WERI-Rb-1 (cell line): ENCODE data around the gene SLC15A1.

Experiments
- DNase-seq: peaks from one replicate; pipeline ENCODE4 v3.0.0-alpha.2; 2020
- H3K27ac ChIP-seq: fragments of 250-450 bp; sonication (Bioruptor Pico); 2 replicates; pipeline ENCODE4 v1.5.1; 2020; ENCODE audit warnings: mild to moderate bottlenecking, moderate library complexity
- H3K27me3 ChIP-seq: fragments of 250-450 bp; sonication (Bioruptor Pico); 2 replicates; pipeline ENCODE4 v1.5.1; 2021; ENCODE audit warnings: mild to moderate bottlenecking, low read depth, moderate library complexity; ENCODE audit not compliant: insufficient read depth, severe bottlenecking
- H3K36me3 ChIP-seq: fragments of 250-450 bp; sonication (Bioruptor Pico); 2 replicates; pipeline ENCODE4 v1.5.1; 2020; ENCODE audit warnings: mild to moderate bottlenecking, moderate library complexity
- H3K4me3 ChIP-seq: 2 replicates; pipeline ENCODE4 v1.5.1; 2011; ENCODE audit warnings: low read depth, mild to moderate bottlenecking, control low read depth, low read length
- H3K9me3 ChIP-seq: fragments of 250-450 bp; sonication (Bioruptor Pico); 2 replicates; pipeline ENCODE4 v1.5.1; 2021; ENCODE audit warnings: mild to moderate bottlenecking, moderate library complexity; ENCODE audit not compliant: severe bottlenecking
- CTCF ChIP-seq: IDR thresholded peaks from 2 replicates; pipeline ENCODE4 v1.5.1; 2011; ENCODE audit warnings: low read depth, mild to moderate bottlenecking, control low read depth, inconsistent platforms, low read length

The SLC15A1 gene

GRCh38 chr13:98689347-98689968 lies 63.0 kb downstream of the SLC15A1 start:
- H3K27me3 ChIP-seq = no peaks in the 10 kb centered on the region
- TF ChIP-seq CTCF = no peak
- no peak overlapping the region for H3K4me3 ChIP-seq
- H3K9me3 ChIP-seq = no peaks in the 10 kb centered on the region
- DNase-seq = no peak
- H3K36me3 ChIP-seq = no peaks in the 10 kb centered on the region
- no peak overlapping the region for H3K27ac ChIP-seq

- Histone ChIP-seq H3K9me3 (no peaks in the 10 kb centered on the region), H3K4me3 (no peak overlapping the region)
Observed at GRCh38 chr13:98688373-98688772, 64.1 kb downstream of the SLC15A1 start.

GRCh38 chr13:98687319-98687718 lies 65.2 kb downstream of the SLC15A1 start:
- H3K27ac ChIP-seq = no peak overlapping the region
- DNase-seq = no peak
- no peak overlapping the region for H3K4me3 ChIP-seq
- no peaks in the 10 kb centered on the region for H3K9me3 ChIP-seq
- H3K27me3 ChIP-seq = no peaks in the 10 kb centered on the region
- no peaks in the 10 kb centered on the region for H3K36me3 ChIP-seq
- TF ChIP-seq CTCF = no peak

More at GRCh38 chr13:98688373-98688772, 64.1 kb downstream of the SLC15A1 start:
- no peak for DNase-seq
- Histone ChIP-seq H3K36me3 (no peaks in the 10 kb centered on the region), H3K27ac (no peak overlapping the region), H3K27me3 (no peaks in the 10 kb centered on the region)
- no peak for TF ChIP-seq CTCF

GRCh38 chr13:98686270-98686669 lies 66.2 kb downstream of the SLC15A1 start:
- Histone ChIP-seq H3K9me3 (no peaks in the 10 kb centered on the region), H3K27me3 (no peaks in the 10 kb centered on the region), H3K4me3 (no peak overlapping the region), H3K36me3 (no peaks in the 10 kb centered on the region), H3K27ac (no peak overlapping the region)
- TF ChIP-seq CTCF = no peak
- DNase-seq = no peak

GRCh38 chr13:98685146-98685545 lies 67.3 kb downstream of the SLC15A1 start:
- Histone ChIP-seq H3K27ac (no peak overlapping the region), H3K4me3 (no peak overlapping the region), H3K36me3 (no peaks in the 10 kb centered on the region), H3K9me3 (no peaks in the 10 kb centered on the region), H3K27me3 (no peaks in the 10 kb centered on the region)
- DNase-seq = no peak
- no peak for TF ChIP-seq CTCF

- H3K4me3 ChIP-seq = no peak overlapping the region
- H3K27ac ChIP-seq = no peak overlapping the region
- H3K36me3 ChIP-seq = no peaks in the 10 kb centered on the region
- no peaks in the 10 kb centered on the region for H3K9me3 ChIP-seq
- no peak for TF ChIP-seq CTCF
- no peak for DNase-seq
- H3K27me3 ChIP-seq = no peaks in the 10 kb centered on the region
Observed at GRCh38 chr13:98681049-98681448, 71.4 kb downstream of the SLC15A1 start.
